B cell (primary cell): Measurements from ENCODE around the gene BSDC1.

ENCODE experiments used
- EZH2 ChIP-seq: IDR thresholded peaks from 2 replicates; pipeline ENCODE4 v1.6.1; 2012; ENCODE audit warnings: borderline replicate concordance, low read depth, mild to moderate bottlenecking, moderate library complexity, low read length; ENCODE audit not compliant: insufficient read depth, poor library complexity, severe bottlenecking
- TF ChIP-seq, protein P1 (sequence below): fragments of 200-600 bp; IDR thresholded peaks from one replicate; pipeline ENCODE4 v1.8.0; 2022; ENCODE audit warnings: antibody characterized with exemption, mild to moderate bottlenecking

DNA sequence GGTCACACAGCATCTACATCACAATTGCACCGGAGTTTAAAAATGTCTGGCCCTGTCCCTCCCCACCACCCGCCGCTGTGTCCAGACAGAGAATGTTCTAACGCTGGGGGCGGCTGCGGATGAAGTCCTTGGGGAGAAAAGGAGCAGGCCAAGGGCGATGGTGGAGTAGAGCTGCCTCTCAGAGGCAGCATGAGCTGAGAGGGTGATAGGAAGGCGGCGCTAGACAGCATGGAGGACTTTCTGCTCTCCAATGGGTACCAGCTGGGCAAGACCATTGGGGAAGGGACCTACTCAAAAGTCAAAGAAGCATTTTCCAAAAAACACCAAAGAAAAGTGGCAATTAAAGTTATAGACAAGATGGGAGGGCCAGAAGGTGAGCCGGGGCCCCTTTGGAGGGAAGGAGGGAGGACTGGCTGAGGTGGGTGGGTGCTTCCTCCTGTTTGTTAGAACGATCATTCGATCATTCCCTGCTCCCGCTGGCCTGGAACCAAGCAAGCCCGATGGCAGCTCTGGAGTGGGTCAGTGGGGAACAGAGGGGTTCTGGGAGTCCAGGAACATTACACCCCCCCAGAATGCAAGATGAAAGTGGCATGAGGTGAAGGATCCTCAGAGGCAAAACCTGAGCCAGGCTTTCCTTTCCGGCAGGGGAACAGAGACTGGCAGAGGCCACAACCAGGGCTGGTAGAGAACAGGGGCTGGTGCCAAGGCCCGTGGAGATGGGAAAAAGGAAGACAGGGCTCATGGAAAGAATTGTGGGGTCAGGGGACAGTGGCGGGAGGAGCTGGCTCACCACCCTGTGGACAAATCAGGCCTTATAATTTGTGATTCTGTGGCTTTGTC lies 31.5 kb downstream of the BSDC1 start, which contains the start of the genes FAM229A and TSSK3:
- TF ChIP-seq, protein P1, sequence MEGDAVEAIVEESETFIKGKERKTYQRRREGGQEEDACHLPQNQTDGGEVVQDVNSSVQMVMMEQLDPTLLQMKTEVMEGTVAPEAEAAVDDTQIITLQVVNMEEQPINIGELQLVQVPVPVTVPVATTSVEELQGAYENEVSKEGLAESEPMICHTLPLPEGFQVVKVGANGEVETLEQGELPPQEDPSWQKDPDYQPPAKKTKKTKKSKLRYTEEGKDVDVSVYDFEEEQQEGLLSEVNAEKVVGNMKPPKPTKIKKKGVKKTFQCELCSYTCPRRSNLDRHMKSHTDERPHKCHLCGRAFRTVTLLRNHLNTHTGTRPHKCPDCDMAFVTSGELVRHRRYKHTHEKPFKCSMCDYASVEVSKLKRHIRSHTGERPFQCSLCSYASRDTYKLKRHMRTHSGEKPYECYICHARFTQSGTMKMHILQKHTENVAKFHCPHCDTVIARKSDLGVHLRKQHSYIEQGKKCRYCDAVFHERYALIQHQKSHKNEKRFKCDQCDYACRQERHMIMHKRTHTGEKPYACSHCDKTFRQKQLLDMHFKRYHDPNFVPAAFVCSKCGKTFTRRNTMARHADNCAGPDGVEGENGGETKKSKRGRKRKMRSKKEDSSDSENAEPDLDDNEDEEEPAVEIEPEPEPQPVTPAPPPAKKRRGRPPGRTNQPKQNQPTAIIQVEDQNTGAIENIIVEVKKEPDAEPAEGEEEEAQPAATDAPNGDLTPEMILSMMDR = no peak
- TF ChIP-seq EZH2 = no peak
